NAMALWA (cell line): ENCODE data around the gene PREPL.

ENCODE experiments used
- DNase-seq: peaks from one replicate; pipeline ENCODE4 v3.0.0-alpha.2; 2015; ENCODE audit warnings: low spot score

The PREPL gene

DNA sequence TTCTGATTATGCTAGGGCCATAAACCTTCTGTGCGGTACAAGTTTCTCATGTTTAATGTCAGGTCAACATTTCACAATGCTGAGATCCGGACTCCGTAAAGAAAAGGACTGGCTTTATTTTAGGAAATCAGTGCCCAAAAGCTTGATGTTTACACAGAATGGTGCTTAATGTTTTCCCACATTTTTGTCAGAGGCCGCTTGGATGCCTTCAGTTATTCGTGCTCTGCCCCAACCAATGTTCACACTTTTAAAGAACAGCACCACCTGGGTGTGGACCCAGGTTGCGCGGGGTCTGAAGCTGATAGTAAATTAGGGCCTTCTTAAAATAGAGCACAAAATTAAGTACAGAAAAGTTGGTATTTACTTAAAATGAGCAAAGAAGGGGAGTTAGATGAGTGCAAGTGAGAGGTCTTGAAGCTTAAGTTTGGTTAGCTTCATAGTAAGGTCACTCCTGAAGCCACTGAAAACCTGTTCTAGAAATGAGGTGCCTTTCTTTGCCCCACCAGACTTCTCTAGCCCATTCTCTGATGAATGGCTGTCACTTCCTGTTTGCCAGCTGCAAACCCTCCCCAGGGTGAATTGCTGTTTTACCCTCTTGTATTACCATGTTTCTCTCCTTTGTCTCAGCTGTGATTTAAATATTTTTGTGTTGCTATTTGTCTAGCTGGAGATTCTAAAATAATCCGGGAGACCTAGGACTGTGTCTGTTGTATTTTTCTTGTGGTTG, 65.5 kb downstream of the PREPL start:
- peak; percentile 29 for DNase-seq

DNA sequence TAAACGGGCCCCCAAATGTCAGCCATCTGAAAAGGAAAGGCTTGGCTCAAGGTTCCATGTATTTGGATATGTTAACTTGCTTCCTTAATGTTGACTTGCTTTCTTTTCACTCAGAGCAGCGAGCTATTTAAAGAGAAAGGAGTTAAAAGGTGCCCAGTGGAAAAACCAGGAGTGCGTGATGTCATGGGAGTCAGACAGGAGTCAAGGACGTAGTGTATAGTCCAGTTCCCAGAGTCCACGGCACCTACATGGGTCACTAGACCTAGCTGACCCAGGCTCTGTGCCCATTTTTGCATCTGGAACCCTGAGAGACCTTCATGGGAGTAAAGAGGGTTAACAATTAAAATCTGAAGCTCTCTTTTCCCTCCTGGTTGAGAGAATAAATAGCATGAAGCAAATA, 66.2 kb downstream of the PREPL start:
- no peak for DNase-seq

DNA sequence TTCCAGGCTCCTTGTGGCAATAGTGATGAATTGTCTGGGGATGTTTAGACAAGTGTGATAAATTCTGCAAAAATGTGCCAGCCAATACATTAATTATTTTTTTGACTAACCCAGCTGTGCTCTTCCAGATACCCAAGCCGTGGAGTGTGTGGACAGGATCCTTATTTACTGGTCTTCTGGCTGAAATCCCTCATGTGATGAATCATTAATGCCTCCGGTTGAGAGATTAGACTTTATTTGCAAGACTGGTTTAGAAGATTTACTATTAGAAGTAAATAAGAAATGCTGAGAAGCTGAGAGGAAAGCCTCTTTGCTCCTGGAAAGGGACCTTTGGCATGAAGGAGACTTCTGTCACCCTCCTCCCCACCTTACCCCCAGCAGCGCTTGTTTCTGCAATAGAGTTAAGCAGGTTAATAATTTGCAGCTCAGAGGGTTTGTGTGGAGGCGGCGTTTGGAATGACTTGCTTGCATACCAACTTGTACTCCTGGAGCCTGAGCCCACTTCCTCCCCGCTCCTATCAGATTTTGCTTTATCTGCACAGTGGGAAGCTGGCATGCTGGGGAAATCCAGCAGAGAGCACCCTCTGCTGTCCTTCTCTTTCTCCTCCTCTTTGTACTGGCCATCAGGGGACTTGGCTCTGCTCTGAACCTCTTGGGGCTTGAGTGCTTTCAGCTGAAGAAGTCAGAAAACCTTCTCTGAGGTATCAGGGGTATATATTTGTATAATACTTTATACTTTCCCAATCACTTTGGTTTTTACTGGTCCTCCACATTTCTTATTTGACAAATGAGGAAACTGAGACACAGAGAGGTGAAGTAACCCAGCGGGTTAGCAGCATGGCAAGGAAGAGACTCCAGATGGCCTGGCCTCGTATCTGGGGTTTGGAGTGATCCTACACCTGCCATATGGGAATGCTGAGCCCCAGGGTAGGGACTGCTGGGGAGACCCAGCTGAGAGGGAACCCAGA, 69.7 kb downstream of the PREPL start:
- DNase-seq: no peak

DNA sequence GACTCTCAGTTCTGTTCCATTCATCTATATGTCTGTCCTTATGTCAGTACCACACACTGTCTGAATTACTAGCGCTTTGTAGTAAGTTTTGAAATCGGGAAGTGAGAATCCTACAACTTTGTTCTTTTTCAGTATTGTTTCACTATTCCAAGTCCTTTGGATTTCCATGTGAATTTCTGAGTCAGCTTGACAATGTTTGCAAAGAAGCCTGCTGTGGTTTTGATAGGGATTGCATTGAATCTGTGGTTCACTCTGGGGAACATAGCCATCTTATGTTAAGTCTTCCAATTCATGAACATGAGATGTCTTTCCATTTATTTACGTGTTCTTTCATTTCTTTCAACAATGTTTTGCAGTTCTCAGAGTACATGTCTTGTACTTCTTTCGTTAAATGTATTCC, 71.0 kb downstream of the PREPL start:
- no peak for DNase-seq

DNA sequence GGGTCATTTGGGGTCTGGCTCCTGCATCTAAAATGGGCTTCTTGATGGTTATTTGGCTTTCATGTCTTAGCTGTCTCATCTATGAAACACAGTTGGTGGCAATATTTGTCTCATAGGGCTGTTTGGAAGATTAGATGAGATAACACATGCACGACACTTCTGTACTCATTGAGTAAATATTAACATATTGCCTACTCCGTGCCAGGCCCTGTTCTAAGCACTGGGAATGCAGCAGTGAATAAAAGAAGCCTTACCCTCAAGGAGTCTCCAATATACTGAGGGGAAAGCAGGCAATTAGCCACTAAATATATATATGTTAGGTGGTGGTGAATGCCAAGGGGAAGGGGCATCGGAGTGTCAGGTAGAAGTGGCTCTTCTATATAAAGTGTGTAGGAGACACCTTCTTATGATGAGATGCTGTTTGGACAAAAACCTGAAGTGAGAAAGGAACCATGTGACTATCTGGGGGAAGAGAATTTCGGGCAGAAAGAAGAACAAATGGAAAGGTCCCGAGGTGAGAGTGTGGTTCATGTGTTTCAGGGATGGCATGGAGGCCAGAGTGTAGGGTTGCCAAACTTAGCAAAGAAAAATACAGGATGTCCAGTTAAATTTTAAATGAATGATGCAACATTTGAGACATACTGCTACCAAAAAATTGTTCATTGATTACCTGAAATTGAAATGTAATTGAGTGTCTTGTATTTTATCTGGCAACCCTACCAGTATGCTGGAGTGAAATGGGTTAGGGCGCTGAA, 74.2 kb downstream of the PREPL start:
- no peak for DNase-seq

DNA sequence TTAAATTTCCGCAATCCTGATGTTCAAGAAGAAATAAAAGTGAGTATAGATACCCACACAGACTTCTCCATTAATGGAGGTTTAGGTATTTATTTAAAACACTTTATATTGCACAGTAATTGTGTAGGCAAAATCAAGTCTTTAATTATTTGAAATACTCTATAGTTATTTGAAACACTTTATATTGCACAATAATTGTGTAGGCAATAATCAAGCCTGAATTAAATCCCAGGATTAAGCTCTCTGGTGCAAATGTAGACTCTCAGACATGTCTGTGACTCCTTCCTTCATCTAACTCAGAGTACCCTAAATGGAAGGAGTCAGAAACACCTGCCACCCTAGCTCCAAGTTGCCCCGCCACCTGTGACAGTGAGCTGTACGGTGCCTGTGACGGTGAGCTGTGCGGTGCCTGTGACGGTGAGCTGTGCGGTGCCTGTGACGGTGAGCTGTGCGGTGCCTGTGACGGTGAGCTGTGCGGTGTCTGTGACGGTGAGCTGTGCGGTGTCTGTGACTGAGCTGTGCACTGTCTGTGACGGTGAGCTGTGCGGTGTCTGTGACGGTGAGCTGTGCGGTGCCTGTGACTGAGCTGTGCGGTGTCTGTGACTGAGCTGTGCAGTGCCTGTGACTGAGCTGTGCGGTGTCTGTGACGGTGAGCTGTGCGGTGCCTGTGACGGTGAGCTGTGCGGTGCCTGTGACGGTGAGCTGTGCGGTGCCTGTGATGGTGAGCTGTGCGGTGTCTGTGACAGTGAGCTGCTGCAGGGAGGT, 75.0 kb downstream of the PREPL start:
- DNase-seq: no peak

DNA sequence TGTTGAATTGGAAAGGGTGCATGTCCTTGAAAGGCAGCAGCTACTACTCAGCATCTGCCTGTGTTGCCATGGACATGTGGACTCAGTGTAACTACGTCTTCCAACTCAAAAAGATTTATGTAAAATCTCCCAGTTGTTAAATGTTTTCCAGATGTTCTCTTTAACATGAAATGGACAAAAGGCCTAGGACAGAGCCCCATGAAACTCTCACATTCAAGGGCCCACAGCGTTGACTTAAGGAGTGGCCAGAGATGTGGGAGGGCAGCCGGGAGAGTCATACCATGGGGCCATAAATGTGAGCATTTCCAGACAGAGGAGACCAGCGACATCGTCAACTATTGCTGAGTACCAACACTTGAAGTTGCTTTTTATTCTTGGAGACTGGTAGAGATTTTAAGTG, 76.1 kb downstream of the PREPL start:
- DNase-seq: no peak

DNA sequence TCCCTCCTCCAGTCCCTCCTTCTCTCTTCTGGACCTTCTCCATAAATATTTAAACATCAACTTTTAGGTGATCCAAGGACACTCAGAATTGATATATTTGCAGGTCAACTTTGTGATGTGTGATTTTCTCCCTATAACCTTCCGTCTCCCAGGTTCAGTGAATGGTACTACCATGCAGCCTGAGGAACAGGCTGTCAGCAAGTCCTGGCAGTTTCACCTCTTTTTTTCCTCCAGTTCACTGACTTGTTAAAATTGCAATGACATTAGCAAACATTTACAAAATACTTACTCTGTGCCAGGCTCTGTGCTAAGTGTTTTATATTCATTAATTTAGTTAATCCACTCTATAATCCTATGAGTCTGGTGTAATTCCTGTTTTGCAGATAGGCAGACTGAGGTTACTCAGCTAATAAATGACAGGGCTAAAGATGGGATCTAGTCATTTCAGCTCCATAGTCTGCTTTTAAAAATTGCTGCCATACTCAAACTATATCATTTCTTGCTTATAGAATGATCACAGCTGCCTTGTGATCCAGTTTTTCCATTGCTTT, 78.1 kb downstream of the PREPL start:
- no peak for DNase-seq

DNA sequence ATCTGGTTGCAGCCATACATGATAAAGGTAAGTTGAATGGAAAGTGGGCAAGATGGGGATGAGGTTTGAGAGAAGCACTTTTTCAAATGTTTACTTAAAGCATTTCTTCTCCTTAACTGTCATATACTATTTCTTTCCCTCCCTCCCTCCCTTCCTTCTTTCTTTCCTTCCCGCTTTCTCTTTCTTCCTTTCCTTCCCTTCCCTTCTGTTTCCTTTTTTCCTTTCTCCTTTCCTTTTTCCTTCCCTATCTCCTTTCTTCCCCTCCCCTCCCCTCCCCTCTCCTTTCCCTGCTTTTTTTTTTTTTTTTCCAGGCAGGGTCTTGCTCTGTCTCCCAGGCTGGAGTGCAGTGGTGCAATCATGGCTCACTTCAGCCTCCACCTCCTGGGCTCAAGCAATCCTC, 80.4 kb downstream of the PREPL start:
- no peak for DNase-seq

DNA sequence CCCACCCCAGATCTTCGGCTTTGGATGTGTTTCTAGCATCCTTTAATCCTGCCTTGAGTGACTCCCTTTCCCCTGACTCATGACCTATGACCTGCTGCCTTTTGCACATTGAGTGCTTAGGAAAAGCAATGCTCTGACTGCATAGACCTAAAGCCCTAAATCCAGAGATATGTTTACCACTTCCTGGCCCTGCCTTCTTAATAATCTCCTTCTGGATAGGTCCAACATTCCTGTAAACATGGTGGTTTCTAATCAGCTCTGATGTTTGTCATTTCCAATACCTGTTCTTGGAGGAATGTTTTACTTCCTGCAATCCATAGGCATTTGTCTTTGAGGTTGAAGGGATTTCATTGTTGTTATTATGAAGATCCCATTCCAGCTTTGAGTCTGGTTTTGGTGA, 83.8 kb downstream of the PREPL start:
- DNase-seq: no peak

DNA sequence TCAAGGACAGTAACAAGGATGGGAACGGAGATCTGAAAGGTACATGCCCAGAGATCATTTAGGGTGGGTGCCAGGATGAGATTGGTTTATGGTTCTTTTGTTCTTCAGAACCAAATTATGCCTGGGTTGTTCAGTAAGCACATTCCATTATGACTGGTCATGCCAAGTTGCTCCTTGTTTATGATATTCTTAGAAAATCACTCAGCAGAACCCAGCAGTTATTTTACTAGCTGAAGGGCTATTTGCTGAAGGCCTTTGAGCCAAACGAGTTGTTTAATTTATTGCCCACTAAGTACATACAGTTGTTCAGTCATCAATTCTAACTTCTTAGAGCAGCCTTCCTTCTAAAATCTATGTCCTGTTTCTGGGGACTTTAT, 85.4 kb downstream of the PREPL start:
- DNase-seq: no peak

DNA sequence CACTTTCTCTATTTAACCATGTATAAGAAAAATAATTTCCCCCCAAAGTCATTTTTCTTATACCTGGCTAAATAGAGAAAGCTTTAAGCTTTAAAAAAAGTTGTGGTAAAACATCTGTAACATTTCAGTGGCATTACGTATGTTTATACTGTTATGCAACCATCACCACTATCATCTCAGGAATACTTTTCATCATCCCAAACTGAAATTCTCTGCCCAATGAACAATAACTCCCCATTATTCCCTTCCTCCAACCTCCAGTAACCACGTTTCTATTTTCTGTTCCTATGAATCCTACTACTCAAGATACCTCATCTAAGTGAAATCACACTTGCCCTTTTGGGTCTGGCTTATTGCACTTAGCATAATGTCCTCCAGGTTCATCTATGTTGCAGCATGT, 87.7 kb downstream of the PREPL start:
- no peak for DNase-seq

DNA sequence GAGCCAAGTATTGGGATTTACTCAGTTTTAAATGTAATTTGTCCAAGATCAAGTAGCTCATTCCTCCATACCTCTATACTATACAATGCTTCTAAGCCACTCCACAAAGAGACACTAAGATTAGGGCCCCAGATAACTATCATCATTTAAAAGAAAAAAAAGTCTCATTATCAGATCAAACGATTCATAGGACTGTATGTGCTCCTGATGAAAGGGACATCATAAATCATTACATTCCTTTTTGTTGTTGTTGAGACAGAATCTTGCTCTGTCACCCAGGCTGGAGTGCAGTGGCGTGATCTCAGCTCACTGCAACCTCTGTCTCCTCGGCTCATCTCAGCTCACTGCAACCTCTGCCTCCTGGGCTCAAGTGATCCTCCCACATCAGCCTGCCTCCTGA, 88.2 kb downstream of the PREPL start:
- no peak for DNase-seq

DNA sequence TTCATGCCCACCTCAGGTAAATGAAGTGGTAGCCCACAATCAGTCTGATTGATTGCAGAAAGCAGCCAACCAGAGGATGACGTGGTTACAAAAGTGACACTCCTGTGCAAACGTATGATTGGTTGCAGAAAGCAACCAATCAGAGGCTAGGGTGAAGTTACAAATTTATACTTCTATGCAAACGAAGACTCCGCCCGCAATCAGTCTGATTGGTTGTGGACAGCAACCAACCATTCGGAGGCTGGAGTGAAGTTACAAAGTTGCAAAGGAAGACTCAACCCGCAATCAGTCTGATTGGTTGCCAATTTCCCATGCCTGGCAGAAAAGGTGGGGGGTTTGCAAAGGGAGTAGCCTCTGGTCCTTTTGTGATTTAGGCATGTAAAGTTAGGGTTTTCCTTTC, 90.0 kb downstream of the PREPL start:
- DNase-seq: no peak

DNA sequence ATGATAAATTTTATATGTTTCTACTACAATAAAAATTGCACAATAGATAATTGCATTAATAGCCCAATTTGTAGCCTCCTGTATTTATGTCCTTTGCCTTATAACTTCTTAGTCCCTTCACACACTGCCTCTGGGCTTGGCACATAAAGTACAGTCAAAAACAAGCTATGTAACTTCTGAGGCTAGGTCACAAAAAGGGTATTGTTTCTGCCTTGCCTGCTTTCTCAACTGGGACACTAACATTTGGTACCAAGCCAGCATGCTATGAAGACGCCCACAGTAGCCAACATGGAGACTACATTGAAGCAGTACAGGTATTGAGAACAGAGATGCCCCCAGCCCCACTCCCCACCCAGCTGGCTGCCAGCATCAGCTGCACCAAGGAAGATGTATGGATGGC, 91.5 kb downstream of the PREPL start:
- DNase-seq: no peak

DNA sequence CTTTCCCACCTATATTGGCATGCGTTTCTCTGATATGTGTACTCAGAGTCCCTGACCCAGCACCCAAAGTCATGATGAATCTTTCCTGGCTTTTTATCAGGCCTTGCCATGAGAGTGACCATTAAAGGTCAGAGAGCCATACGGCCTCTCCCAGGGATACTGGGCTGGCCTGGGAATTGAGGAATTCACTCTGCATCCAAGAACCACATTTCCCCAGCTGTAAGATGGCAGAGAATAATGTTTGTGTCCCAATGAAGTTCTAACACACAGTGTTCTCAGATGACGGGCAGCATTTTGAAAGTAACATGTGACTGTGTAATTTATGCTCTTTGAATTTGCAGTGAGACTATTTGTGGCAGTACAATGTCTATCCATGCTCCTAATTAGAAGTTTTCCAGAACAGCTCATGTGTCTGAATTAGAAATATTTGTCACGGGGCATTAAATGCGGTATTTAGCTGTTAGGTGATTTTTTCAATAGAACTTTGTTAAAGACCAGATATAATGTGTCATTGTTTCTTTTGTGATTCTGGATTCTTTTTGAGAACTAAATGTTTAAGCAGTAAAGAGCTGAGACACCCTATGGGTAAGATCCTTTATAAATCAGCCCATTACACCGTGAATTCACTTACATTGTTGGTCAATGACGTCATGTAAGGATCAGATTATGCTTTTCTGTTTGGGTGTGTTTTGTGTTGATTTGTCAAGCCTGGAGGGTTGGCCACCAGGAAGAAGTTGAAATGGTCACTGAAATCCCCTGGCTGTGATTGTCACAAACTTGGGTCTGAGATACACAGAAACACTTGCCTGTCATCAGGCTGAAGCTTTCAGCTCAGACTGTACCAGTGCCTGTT, 93.3 kb downstream of the PREPL start:
- no peak for DNase-seq
